Lung (tissue), 12 donors: ENCODE measurements around the gene VENTX. TPM values are rescaled to one million over a fixed set of nuclear protein-coding genes. Genes with fewer than 3 reads are reported as not detected.
"Not testable (repeated sequence)": the region's sequence is repeated elsewhere in the genome, so short reads cannot be mapped to it uniquely, and the experiment has no call there.

Source experiments
- ATAC-seq: fragments of 200-7000 bp; cut with Tn5 transposase; one replicate; pipeline ENCODE4 v1.9.1; 2020; ENCODE audit warnings: moderate number of reproducible peaks; ENCODE audit not compliant: insufficient read depth, low FRiP score
- DNase-seq, 3 donors: peaks; one replicate each; pipeline ENCODE4 v3.0.0-alpha.2; 2013 to 2017
- H3K27ac ChIP-seq, 2 donors: one replicate each; pipeline ENCODE4 v1.5.1; 2013; ENCODE audit warnings: mild to moderate bottlenecking in 2 of 2, moderate library complexity in 2 of 2, control low read depth in 1 of 2, inconsistent platforms in 1 of 2, low read depth in 1 of 2, low read length in 1 of 2
- H3K27me3 ChIP-seq, 3 donors: one replicate each; pipeline ENCODE4 v1.5.1; 2013; ENCODE audit warnings: low read length in 2 of 3; ENCODE audit not compliant: control insufficient read depth in 3 of 3, insufficient read depth in 3 of 3
- H3K36me3 ChIP-seq, 4 donors: one replicate each; pipeline ENCODE4 v1.5.1; 2013; ENCODE audit warnings: low read length in 4 of 4, mild to moderate bottlenecking in 1 of 4, moderate library complexity in 1 of 4; ENCODE audit not compliant: control insufficient read depth in 4 of 4, insufficient read depth in 4 of 4
- H3K4me1 ChIP-seq, 5 donors: one replicate each; pipeline ENCODE4 v1.5.1; 2013; ENCODE audit warnings: low read length in 5 of 5, mild to moderate bottlenecking in 2 of 5, moderate library complexity in 1 of 5; ENCODE audit not compliant: control insufficient read depth in 5 of 5, insufficient read depth in 5 of 5
- H3K4me3 ChIP-seq: one replicate; pipeline ENCODE4 v1.5.1; 2013; ENCODE audit warnings: mild to moderate bottlenecking, control low read depth, moderate library complexity
- H3K9ac ChIP-seq, 2 donors: one replicate each; pipeline ENCODE4 v1.5.1; 2013; ENCODE audit warnings: low read length in 2 of 2, control low read depth in 1 of 2; ENCODE audit not compliant: insufficient read depth in 1 of 2
- H3K9me3 ChIP-seq, 4 donors: one replicate each; pipeline ENCODE4 v1.5.1; 2013; ENCODE audit warnings: low read length in 3 of 4, mild to moderate bottlenecking in 1 of 4, moderate library complexity in 1 of 4; ENCODE audit not compliant: control insufficient read depth in 4 of 4, insufficient read depth in 3 of 4
- CTCF ChIP-seq: IDR thresholded peaks from 2 replicates; pipeline ENCODE4 v1.5.1; 2012; ENCODE audit warnings: mild to moderate bottlenecking; ENCODE audit errors: control extremely low read depth, extremely low read depth
- WGBS, 2 donors: extraction: QIAGEN DNeasy Blood & Tissue Kit; methylation state at CpG; one replicate each; pipeline ENCODE4 v1.1.7; 2013; 5-methylcytosine and 5-hydroxymethylcytosine counted together
- polyA plus RNA-seq, 2 donors: library from polyadenylated mRNA; stranded (reverse); fragments of 200-250 nt; gene quantifications; one replicate each; pipeline ENCODE4 v1.2.1, GENCODE V29; 2013
- total RNA-seq, 2 donors: library from RNA; depleted of rRNA in 1 of 2; stranded (reverse); fragments of >200 nt in 1 of 2; gene quantifications; one replicate each; pipeline ENCODE4 v1.2.1, GENCODE V29; 2014 to 2021
- donor health status: control.
- donor health status: control.
- donor health status: Bipolar disorder and iron deficiency.
- donor health status: healthy.
- donor health status: DM: yes; HTN: yes; CAD: no.

Gene VENTX
- total and polyA plus RNA-seq, 4 donors = 0.46 to 4.0 (median 2.4) TPM

- ATAC-seq (no peak), DNase-seq (no peak)
- no peak overlapping the region for H3K4me3 ChIP-seq
- peaks cover 37 to 56% (median 39%) of the 10 kb centered on the region in 3 donors for H3K27me3 ChIP-seq
- TF ChIP-seq CTCF = no peak
- 53 to 60% methylated on average over 11 of the region's 11 CpGs for WGBS, 2 donors
- H3K9me3 ChIP-seq = peaks cover 0 to 7% (median 0%) of the 10 kb centered on the region in 4 donors
- H3K27ac ChIP-seq = no peak overlapping the region
- no peaks in the 10 kb centered on the region for H3K36me3 ChIP-seq
- H3K4me1 ChIP-seq = peaks cover 0 to 15% (median 0%) of the 10 kb centered on the region in 5 donors
- H3K9ac ChIP-seq = no peak overlapping the region
Observed at GRCh38 chr10:133231946-133232574, 5.6 kb upstream of the VENTX start.

GRCh38 chr10:133234796-133235195 is 2.9 kb upstream of the VENTX start:
- H3K9me3 ChIP-seq, H3K27ac ChIP-seq, ATAC-seq, DNase-seq, H3K36me3 ChIP-seq, H3K9ac ChIP-seq, H3K4me3 ChIP-seq: not testable (repeated sequence)
- peaks cover 35 to 67% (median 38%) of the 10 kb centered on the region in 3 donors for H3K27me3 ChIP-seq
- H3K4me1 ChIP-seq = peaks cover 0 to 21% (median 0%) of the 10 kb centered on the region in 5 donors
- 32 to 42% methylated on average over 7 to 8 of the region's 10 CpGs for WGBS, 2 donors

GRCh38 chr10:133235265-133235855 is 2.3 kb upstream of the VENTX start:
- Histone ChIP-seq H3K36me3 (no peaks in the 10 kb centered on the region), H3K27me3 (peaks cover 32 to 67% (median 35%) of the 10 kb centered on the region in 3 donors), H3K9me3 (peaks cover 0 to 7% (median 0%) of the 10 kb centered on the region in 4 donors), H3K27ac (no peak overlapping the region), H3K4me1 (peaks cover 0 to 20% (median 0%) of the 10 kb centered on the region in 5 donors), H3K4me3 (no peak overlapping the region), H3K9ac (no peak overlapping the region)
- DNase-seq (no peak), ATAC-seq (no peak)
- TF ChIP-seq CTCF = no peak
- WGBS, 2 donors = 2 to 4% methylated on average over 39 to 48 of the region's 48 CpGs

GRCh38 chr10:133235932-133236331 is 1.7 kb upstream of the VENTX start:
- no peak for TF ChIP-seq CTCF
- Histone ChIP-seq H3K27ac (no peak overlapping the region), H3K9ac (no peak overlapping the region), H3K4me1 (peaks cover 0 to 17% (median 0%) of the 10 kb centered on the region in 5 donors), H3K4me3 (no peak overlapping the region), H3K36me3 (no peaks in the 10 kb centered on the region), H3K27me3 (peaks cover 28 to 67% (median 35%) of the 10 kb centered on the region in 3 donors), H3K9me3 (peaks cover 0 to 4% (median 0%) of the 10 kb centered on the region in 4 donors)
- 1 to 2% methylated on average over 18 of the region's 18 CpGs for WGBS, 2 donors
- no peak for DNase-seq
- ATAC-seq = no peak
